CD4-positive, alpha-beta T cell treated with Interleukin-1 beta for 1 hour (primary cell): Measurements from ENCODE around the gene ANXA4.
"Not testable (repeated sequence)": the region's sequence is repeated elsewhere in the genome, so short reads cannot be mapped to it uniquely, and the experiment has no call there.

Experiments
- DNase-seq, 2 donors: peaks; one replicate each; pipeline ENCODE4 v3.0.0-alpha.2; 2020 to 2022

ANXA4 gene

DNA sequence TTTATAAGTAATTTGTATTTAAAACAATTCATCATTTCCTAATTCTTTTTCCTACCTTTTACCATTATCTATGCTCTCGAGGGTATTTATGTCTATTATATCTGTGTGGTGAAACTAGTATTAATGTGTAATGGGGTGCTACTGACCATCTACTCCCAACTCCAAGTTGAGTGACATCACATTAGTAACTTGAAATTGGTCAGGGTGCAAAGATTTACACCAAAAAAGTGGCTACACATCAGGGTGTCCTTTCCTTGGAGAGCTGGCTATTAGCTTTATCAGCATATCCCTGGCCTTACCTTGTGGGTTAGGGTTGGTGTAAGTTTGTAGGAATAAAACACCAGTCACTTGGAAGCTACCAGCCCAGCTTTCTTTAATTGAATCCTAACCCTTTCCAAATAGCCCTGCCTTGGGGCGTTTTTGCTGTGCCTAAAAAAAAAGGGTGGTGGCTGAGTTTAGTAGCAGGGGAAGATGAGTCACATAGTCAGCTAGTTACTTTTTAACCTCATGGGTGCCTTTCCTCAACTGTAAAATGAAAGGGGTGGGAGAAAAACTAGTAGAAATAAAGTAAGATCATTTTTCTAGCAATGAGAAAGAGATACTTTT lies 14.0 kb downstream of the ANXA4 start:
- DNase-seq: no peak

DNA sequence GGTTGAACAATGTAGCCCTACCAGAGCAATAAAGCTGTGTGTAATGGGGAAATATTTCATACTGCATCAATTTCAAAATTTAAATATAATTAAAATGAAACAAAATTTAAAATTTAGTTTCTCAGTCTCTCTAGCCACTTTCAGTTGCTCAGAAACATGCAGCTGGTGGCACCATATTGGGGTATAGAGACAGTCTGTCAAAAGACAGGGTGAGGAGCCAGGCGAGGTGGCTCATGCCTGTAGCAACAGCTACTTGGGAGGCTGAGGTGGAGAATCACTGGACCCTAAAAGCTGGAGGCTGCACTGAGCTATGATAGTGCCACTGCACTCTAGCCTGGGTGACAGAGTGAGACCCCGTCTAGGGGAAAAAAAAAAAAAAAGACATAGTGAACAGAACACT lies 20.1 kb downstream of the ANXA4 start:
- DNase-seq: no peak

DNA sequence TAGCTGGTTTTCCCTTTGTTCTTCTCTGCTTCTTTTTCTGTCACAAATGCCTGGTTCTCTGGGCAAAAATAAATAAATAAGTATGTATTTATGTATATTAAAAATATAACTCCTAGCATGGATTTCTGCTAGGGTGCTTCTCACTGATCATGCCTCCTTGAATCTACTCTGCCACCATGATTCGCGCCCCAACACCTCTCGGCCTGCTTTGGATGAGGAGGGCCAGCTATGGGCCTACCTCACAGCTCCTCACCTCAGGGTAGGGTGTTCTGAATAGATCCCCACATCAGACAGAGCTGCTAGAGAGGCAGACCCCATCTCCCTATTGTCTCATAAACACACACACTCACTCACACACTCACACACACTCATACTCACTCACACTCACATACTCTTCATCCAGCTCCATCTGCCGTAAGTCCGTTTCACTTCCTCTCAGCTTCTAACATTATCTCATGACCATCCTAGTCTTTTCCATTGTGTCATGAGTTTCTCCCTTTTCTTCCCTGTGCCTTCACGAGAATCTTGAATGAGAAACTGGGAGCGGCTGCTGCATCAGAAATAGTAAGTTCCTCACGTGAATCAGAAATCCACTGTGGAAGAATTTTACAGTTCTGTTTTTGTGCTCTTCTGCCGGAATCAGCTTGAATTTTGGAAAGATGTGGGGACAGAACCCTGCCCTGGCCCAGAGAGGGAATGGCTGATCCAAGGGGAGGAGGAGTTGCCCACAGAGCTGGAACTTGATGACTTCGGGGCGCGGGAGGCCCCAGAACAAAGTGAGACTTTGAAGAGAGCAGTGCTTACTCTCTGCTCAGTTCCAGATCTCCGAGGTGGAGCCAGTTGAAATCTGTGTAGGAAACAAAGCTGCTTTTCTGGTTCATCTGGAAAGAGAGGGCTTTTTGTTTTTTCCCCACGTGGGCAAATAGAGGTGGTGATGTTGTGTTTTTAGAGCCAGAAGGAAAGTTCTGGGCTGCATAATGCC lies 20.9 kb downstream of the ANXA4 start:
- no peak for DNase-seq

DNA sequence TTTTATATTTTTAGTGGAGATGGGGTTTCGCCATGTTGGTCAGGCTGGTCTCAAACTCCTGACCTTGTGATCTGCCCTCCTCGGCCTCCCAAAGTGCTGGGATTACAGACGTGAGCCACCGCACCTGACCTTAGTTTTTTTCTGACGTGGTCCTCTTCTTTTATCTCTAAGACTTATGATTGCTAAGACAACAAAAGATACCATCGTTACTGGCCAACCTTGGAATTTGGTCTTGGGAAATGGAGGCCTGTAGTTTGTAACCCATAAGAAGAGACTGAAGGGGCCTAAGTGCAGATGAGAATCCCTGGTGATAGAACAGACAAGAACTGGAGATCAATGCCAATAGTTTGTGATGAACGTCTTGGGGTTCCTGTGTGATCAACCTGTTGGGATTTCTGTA lies 21.9 kb downstream of the ANXA4 start:
- DNase-seq: not testable (repeated sequence)

DNA sequence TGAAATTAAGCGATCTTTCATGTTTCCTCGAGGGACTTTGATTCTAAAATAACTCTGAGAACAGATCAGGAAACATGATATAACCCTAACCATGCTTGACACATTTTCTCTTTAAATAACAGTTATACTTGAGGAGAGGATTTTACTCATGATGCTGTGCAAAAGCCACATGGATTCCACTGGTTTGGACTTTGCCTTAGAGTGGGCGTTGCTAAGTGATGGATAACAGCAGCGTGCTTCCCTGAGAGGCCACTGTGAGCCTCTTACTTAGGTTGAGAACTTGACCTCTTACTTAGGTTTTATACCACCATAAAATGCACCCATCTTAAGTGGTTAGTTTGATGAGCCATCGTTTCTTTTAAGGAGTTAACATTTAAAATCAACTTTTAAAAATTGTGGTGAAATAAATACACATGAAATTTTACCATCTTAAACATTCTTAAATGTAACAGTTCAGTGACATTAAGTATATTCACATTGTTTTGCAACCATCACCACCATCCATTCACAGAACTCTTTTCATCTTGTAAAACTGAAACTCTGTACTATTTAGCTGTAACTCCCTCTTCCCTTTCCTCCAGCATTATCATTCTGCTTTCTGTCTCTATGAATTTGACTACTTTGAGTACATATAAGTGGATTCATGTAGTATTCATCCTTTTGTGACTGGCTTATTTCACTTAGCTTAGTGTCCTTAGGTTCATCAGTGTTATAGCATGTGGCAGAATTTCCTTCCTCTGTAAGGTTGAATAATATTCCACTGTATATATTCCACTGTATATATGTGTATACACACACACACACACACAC lies 22.6 kb downstream of the ANXA4 start:
- DNase-seq: no peak

DNA sequence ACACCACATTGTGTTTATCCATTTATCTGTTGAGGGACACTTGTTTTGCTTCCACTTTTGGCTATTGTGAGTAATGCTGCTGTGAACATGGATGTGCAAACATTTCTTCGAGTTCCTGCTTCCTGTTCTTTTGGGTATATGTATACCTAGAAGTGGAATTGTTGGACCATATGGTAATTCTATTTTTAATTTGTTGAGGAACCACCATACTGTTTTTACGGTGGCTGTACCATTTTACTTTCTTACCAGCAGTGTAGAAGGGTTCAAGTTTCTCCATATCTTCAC lies 23.1 kb downstream of the ANXA4 start:
- DNase-seq: no peak

DNA sequence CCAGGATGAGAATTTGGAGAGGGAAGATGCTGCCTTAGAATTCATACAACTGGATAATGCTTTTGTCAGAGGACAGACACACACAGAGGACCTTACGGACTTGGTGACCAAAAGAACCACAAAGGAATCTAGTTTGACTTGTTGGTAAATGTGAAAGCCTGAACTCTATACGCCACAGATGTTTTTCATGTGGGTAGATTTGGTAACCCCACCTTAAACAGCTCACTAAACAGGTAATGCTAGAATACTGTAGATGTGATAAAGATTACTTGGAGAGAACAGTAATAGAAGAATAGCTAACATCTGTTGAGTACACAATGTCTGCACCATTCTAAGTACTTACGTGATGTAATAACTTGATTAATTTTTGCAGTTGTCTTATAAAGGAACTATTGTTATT lies 24.1 kb downstream of the ANXA4 start:
- no peak for DNase-seq

DNA sequence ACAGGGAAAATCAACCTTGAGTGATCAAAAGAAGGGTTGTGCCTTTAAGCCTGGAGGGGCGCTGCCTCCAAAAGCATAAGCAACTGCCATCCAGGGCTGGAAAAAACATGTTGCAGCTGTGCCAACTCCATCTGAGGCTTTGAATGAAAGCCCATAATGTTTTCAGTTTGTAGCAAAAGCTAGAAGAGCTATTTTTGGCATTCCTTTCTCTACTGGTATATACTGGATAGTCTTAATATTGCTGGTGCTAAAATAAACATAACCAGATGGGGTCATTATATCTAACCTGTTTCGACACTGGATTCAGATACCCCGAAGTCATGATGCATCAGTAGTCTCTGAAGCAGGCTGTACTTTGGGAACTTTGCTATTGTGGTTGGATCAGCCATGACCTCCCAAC lies 25.1 kb downstream of the ANXA4 start:
- DNase-seq: no peak

DNA sequence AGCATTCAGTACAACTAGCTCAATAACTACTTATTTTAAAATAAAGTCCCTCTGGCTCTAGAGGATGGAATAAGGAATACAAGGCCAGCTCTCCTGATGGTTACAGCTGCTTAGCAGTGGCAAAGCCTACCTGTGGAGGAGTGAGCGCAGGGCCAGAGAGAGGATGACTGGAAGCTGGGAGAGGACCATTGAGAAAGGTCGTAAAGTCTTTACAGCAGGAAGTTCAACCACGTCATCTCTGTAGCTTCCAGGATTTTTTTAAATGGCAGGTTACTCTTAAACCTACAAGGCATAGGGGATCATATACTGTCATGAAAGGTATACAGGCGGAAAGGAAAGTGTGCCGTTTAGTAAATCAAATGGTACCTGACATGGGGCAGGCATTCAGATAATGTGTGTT lies 26.3 kb downstream of the ANXA4 start:
- DNase-seq: no peak

DNA sequence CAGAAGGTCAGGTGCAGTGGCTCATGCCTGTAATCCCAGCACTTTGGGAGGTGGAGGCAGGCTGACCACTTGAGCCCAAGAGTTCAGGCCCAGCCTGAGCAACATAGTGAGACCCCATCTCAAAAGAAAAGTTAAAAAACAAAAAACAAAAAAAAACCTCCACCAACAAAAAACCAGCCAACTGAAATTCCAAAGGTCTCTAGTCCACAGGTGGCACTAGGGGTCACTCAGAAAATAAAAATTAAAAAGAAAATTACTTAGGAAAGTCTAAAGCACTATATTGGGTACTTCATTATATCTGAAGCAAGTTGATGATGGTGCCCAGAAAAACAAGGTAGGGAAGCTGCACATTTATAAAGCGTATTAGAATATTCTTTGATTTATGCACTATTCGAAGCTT lies 26.9 kb downstream of the ANXA4 start:
- no peak for DNase-seq

DNA sequence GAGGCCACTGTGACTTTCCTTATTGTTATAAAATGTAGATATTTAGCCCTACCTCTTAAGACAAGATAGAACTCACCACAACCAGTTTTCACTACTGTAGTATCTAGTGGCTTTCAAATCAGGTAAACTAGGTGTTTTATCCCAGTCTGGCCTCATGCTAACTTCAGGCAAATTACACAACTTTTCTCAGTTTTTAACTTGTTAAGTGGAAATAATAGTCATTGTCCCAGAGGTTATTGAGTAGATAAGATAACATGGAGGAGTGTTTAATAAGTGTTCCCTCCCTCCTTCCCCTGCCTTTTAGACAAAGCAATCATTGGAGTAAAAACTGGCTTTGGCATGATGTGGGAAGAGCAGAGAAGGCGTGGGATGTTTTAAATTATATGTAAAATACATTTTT lies 27.3 kb downstream of the ANXA4 start:
- DNase-seq: no peak

DNA sequence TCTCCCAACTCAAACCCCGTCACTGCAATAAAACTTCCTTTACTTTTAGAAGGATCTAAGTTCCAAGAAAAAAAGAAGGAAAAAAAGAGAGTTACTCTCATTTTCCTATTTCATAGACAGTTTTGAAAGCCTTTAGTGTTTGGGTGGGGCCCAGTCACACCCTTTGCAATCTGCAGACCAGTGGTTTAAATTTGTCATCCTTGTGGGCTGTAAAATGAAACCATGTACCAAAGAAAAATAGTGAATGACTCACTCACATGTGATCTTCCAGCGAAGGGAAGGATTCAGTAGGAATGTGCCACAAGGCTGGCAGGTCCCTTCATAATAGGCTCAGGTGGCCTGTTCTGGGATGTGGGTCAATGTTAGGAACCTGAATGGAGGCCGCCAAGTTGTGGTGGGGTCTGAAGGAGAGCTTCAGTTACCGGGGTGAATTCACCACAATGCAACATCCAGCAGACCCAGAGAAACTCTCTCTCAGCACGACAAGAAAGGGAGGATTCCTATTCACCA lies 28.3 kb downstream of the ANXA4 start:
- DNase-seq: peak; percentile 19 to 26

DNA sequence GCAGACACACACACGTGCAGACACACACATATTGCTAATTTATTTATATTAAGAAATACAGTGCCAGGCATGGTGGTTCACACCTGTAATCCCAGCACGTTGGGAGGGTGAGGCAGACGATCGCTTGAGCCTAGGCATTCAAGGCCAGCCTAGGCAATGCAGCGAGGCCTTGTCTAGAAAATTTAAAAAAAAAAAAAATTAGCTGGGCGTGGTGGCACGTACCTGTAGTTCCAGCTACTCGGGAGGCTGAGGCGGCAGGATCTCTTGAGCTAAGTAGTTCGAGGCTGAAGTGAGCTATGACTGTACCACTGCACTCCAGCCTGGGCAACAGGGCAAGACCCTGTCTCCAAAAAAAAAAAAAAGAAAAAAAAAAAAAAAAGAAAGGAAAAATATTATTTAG lies 28.8 kb downstream of the ANXA4 start:
- DNase-seq: no peak

DNA sequence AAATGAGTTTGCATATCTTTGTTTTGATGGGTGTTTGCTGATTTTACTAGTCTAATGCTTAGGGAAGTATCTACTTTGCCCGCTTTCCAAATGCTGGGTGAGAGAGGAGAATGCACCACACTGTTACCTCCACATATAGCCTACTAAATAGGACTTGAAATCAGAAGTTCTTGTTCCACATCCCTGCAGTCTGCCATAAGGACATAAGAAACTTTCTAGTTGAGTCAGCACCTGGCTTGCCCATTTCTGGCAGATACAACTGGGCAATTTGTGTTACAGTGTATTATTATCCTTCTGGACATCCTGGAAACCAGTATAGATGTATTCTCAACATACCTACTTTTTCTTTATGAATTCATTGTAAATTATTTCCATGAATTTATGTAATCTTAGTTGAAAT lies 29.5 kb downstream of the ANXA4 start:
- DNase-seq: no peak

DNA sequence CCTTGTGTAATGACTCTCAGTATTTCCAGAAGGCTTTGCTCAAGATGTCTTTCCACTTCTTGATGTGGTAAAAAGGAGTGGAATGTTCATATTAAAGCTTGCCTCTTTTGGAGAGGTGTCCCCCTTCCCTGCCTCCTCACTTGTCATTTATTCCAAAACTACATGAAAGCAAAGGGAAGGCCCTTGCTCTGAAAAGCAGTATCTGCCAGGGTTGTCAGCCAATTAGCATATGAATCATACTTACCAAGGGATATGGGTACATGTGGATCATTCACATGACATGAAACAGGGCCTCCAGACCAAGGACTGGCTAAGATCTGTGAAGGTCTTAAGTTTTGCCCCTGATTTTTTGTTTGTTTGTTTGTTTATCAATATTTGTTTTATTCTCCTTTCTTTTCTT lies 31.3 kb downstream of the ANXA4 start:
- no peak for DNase-seq

DNA sequence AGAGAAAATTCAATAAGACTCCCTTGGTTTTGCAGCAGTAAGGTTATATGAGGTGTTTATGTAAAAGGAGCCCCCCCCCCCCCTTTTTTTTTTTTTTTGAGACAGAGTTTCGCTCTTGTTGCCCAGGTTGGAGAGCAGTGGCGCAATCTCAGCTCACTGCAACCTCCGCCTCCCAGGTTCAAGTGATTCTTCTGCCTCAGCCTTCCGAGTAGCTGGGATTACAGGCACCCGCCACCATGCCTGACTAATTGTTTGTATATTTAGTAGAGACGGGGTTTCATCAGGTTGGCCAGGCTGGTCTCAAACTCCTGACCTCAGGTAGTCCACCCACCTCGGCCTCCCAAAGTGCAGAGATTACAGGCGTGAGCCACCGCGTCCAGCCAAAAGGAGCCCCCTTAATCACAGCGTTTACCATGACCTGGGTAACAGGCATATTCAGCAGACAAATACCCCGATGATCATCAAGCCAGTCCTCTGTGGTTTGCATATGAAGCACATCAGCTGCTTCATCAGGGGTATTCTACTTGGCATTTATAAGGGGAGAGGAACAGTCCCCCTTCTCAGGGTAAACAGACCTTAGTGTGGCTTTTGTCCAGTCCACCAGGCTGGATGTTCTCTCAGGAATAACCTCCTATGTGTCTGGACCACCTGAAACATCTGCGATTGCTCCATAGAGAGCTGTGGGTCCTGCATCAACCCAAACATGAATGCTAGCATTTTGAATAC lies 32.5 kb downstream of the ANXA4 start:
- DNase-seq: not testable (repeated sequence)

DNA sequence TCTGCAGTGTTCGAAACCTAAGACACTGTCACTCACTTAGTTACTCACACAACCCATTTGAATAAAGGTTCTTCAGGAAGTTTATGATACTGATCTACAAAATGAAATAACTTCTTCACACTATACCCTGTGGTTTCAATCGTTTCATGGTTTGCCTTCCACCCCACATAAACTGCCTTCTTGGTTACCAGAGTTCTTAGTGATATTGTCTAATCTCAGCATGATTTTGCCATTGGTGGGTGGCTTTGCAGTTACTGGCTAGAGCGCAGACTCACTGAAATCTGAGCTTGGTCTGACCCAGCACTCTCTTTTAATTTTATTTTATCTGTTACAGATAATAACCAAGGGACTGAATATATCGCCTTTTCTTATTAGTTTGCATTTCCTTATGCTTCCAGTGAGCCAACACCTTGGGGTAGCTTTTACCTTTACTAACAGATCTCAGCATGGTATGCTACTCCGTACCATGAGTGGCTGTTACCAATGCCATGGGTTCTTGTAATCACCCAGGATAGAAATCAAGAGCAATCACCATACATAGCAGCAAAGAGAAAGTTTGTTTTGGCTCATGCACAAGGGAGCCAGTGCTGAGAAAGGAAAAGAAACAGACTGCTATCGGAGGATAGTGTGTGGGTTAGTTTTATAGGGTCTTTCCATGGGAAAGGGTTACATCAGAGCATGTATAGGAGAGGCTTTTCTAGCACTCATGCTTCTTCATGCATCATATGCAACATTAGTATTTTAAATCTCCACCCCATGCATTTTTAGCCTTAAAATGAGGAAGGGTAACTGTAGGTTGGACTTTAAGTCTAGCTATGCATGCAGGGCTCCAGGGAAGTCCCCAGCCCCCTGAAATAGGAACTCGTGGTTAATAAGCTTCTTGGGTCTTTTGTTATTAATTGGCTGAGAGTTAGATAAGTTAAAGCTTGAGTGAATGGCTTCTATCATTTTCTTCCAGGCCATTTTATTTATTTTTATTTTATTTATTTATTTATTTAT lies 33.3 kb downstream of the ANXA4 start:
- DNase-seq: peak; percentile 23 to 33

DNA sequence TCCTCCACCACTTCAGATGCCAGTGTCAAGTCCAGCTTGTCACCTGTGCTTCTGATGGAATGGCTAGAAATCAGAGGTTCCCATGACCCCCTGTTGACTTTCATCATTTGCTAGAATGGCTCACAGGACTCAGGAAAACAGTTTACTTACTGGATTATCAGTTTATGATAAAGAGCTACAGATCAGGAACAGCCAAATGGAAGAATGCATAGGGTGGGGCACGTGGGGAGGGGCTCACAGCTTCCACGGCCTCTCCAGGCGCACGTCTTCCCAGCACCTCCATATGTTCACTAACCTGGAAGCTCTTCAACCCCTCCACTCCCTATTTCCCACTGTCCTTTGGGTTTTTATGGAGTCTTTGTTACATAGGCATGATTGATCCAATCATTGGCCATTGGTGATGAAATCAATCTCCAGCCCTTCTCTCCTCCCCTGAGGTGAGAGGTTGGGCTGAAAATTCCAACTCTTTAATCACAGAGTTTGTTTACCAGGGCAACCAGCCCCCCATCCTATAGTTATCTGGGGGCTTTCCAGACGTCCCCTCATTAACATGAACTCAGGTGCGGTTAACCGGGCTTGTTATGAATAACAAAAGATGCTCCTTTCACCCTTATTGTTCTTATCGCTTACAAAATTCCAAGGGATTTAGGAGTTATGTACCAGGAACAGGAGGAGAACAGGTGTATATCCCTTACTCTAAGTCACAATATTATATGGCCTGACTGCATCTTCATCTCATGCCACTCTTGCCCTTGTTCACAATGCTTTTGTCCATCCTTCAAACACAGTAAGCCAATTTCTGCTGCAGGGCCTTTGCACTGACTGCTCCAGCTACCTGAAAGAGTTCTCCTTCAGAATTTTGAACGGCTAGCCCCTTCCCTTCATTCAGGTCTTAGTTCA lies 35.2 kb downstream of the ANXA4 start:
- DNase-seq: no peak

DNA sequence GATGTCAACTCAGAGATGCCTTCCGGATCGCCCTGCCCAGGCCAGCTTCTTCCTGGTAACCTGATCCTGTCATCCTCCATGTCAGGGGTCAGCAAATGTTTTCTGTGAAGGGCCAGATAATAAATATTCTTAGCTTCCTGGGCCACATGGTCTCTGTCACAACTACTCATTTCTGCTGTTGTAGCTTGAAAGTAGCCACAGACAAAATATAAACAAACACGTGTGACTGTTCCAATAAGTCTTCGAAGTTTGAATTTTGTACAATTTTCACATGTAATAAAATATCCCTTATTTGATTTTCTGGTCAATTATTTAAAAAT lies 35.8 kb downstream of the ANXA4 start:
- no peak for DNase-seq

DNA sequence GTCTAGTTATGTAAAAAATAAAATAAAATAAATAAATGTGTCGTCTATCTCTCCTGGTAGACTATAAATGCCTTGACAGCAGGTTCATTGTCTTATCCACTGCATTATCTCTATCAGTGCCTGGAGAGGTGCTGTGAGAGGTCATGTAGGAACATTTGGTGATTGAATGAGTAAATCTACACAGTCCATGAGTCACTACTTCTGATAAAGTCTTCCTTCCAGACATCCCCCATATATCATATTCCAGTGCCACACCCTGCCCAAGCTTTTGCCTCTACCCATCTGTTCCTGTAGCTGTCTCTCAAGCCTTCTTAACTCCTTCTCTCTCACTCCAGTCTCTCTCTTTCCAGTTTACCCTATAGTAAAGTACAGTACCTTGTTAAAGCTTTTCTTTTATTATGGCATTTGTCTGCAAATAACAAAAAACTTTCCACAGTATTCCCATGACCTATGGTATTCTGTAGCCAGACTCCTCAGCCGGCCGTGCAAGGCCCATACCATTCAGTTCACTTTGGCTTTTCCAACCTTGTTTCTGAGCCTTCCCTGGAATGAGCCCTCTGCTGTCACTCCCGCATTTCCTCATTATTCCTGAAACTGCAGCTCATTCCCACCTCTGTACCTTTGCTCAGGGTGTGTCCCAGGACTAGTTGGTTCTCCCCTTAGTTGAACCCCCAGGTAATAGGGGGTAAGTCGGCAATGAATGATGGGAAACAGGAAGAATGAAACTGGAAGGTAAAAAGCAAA lies 37.5 kb downstream of the ANXA4 start:
- no peak for DNase-seq
